Retina (tissue), 1 donor: Measurements from ENCODE around the gene DBN1.

ENCODE experiments used
- DNase-seq: peaks from one replicate; pipeline ENCODE4 v3.0.0-alpha.2; 2016

Gene DBN1

GRCh38 chr5:177504086-177505056, 30.9 kb upstream of the DBN1 start:
- no peak for DNase-seq

GRCh38 chr5:177503351-177504085, 30.1 kb upstream of the DBN1 start:
- no peak for DNase-seq

DNA sequence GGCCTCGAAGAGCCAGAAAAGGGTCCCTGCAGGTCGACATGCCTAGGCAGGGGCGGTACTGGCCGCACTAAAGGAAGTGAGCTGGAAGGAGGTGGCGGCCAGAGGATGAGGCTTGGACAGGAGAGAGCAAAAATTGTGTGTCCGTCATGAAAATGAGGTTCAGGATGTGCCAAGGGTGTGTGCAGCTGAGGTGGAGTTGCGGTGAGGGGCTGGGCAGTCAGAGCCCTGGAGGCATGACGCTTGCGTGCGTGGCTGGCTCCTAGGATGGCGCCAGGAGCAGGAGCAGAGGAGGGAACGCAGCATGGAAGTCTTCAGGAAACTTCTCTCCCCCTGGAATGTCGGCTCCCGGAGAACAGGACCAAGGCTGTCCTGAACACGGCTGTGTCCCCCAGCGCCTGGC, 29.5 kb upstream of the DBN1 start:
- DNase-seq = no peak

- DNase-seq = no peak
Observed at GRCh38 chr5:177501874-177502678, 28.6 kb upstream of the DBN1 start.

GRCh38 chr5:177500685-177501522, 27.5 kb upstream of the DBN1 start:
- DNase-seq = peak; percentile 91

DNA sequence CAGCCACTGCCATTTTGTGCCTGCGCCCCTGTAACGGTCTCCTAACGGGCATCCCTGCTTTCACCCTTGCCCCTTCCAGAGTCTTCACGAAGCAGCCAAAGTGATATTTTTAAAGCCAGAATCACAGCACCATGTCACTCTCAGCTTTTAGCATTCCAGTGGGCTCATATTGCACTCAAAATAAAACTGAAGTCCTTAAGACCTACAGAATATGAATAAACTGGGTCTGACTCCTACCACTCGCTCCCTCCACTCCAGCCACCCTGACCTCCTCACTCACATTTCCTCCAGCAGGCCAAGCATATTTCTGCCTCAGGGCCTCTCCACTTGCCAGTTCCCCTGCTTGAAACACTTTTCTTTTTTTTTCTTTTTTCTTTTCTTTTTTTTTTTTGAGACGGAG, 26.4 kb upstream of the DBN1 start:
- DNase-seq = no peak

GRCh38 chr5:177498013-177498787, 24.8 kb upstream of the DBN1 start:
- no peak for DNase-seq

DNA sequence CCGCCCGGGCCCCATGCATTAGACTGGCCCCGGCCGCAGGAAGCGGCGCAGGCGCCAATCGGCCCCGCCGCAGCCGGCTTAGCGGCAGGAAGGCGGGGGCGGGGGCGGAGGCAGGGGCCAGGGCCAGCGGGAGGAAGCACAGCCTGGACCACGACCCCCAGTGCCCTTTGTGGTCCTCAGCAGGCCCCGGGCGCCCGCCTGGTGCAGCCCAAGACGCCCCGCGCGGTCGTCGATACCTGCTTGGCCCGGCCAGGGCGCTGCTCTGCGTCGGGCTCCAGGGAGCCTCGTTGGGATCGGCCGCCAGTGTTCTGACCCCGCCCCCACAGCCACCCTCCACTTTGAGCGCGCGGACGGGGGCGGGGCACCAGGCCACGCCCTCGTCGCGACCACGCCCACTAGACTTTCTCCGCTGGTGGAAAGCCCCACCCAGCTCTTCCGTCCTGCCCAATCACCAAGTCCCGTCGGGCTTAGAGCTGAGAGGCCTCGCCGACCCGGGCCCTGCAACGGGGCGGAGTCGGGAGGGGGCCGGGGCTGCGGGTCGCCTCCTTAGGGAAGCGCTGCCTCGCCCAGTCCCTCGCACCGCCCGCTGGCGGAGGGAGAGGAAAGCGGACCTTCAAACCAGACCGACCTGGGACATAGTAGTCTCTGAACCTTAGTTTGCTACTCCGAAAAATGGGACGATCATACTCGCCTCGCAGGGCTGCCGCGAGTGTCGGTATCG, 24.0 kb upstream of the DBN1 start, which contains the start of gene PDLIM7:
TSS of gene PDLIM7 (minus strand) at position 313 of the 721 bp plus-strand sequence. CDS start 1,092 bp downstream, outside the sequence.
- peak; percentile 99 for DNase-seq

- DNase-seq = peak; percentile 81
Observed at GRCh38 chr5:177496727-177497291, 23.4 kb upstream of the DBN1 start.

- no peak for DNase-seq
Observed at GRCh38 chr5:177496070-177496726, 22.8 kb upstream of the DBN1 start.

GRCh38 chr5:177495243-177496060, 22.0 kb upstream of the DBN1 start:
- DNase-seq = peak; percentile 70

- DNase-seq = no peak
Observed at GRCh38 chr5:177494346-177495195, 21.1 kb upstream of the DBN1 start.

GRCh38 chr5:177493795-177494345, 20.4 kb upstream of the DBN1 start:
- no peak for DNase-seq

- no peak for DNase-seq
Observed at GRCh38 chr5:177492841-177493240, 19.4 kb upstream of the DBN1 start.

GRCh38 chr5:177491983-177492746, 18.7 kb upstream of the DBN1 start:
- no peak for DNase-seq

DNA sequence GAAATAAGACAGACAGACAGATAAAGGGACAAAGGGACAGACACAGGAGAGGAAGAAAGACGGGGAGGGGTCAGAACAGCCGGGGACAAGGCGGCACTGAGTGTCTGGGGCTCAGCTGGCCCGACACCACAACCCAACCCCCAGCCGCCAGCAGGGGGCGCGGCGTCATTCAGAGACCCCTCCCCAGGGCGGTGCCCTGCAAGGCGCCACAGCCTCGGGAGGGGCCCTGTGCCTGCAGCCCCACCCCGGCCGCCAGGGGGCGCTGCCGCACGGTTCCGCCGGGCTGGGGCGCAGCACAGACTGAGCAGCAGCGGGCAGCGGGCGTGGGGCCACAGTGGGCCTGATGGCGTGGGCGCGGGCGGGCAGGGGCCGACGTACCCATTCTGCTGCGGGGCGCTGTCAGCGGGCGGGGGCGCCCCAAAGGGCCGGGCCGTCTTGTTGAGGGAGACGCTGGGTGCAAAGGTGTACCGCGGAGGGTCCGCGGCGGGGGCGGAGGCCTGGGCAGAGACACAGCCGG, 18.1 kb upstream of the DBN1 start:
- peak; percentile 80 for DNase-seq
